ENCODE results near the gene WNT7A.

The WNT7A gene

DNA sequence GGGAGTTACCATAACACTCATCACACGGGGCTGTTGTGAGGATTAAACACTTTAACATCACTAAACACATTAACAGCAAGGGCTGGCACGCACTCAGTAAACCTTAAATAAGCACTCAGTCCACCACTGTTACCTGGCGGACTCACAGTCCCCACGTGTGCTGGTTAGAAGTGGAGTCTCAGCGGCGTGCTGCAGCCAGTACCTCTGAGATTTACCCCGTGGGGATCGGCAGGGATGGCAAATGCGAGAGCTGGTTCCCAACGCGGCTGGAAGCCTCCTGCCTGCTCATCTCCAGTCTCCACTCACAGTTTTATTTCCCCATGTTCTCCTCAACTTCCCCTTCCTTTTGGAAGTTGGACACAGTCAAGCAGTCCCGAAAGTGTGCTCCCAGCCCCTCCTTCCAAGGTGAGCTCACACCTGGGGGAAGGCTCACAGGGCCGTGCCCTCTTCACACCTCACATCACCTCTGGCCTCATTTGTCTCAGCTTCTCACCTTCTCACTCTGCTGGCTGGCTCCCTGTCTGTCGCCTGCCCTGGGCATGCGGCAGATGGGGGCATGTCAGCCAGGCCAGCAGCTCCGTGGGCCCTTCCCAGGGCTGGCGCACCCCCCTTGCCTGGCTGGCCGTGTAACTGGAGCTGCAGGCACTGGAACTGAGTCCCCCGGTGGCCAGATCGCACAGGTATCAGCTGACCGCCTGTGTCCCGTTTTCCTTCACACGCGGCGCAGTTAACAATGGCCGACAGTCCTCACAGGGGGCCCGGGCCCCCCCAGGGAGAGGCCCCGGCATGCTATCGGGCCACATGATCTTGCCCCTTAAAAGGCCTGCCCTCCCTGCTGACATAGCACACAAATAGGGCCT is 87.1 kb downstream of the WNT7A start:
- Histone ChIP-seq H3K9me3 (replicated peaks; ENCODE audit: insufficient read depth, low read length) (no peaks in the 10 kb centered on the region), H3K9ac (ENCODE audit: low read length) (no peak overlapping the region), H3F3A (ENCODE audit: insufficient read depth, low read length) (no peaks in the 10 kb centered on the region), H3K79me2 (ENCODE audit: low read length) (no peaks in the 10 kb centered on the region), H3K36me3 (replicated peaks; ENCODE audit: insufficient read depth, low read length) (no peaks in the 10 kb centered on the region), H3K9me2 (replicated peaks; ENCODE audit: insufficient read depth, low read length) (no peaks in the 10 kb centered on the region), H3K4me2 (ENCODE audit: low read depth, low read length) (no peak overlapping the region), H4K20me1 (ENCODE audit: insufficient read depth, low read length) (no peaks in the 10 kb centered on the region), H3K4me1 (ENCODE audit: low read length) (no peaks in the 10 kb centered on the region), H3K4me3 (ENCODE audit: low read length) (no peak overlapping the region), H3K27ac (ENCODE audit: low read length) (no peak overlapping the region), H2AFZ (ENCODE audit: low read length) (no peak overlapping the region), H3K27me3 (replicated peaks; ENCODE audit: insufficient read depth, low read length) (peaks cover 96% of the 10 kb centered on the region)
- DNase-seq, result no peak
- TF ChIP-seq, protein P1, sequence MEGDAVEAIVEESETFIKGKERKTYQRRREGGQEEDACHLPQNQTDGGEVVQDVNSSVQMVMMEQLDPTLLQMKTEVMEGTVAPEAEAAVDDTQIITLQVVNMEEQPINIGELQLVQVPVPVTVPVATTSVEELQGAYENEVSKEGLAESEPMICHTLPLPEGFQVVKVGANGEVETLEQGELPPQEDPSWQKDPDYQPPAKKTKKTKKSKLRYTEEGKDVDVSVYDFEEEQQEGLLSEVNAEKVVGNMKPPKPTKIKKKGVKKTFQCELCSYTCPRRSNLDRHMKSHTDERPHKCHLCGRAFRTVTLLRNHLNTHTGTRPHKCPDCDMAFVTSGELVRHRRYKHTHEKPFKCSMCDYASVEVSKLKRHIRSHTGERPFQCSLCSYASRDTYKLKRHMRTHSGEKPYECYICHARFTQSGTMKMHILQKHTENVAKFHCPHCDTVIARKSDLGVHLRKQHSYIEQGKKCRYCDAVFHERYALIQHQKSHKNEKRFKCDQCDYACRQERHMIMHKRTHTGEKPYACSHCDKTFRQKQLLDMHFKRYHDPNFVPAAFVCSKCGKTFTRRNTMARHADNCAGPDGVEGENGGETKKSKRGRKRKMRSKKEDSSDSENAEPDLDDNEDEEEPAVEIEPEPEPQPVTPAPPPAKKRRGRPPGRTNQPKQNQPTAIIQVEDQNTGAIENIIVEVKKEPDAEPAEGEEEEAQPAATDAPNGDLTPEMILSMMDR (IDR thresholded peaks at IDR 0.05; ENCODE audit: low read length), result no peak

- H3K4me2 ChIP-seq (ENCODE audit: low read depth, low read length), result no peak overlapping the region
- TF ChIP-seq EZH2 (optimal IDR thresholded peaks at IDR 0.05; ENCODE audit: low read depth, low read length) (no peak), EZH2phosphoT487 (IDR thresholded peaks at IDR 0.05; ENCODE audit: low read length) (no peak)
Observed at GRCh38 chr3:13792051-13792490, 87.8 kb downstream of the WNT7A start.

GRCh38 chr3:13791198-13792050 is 88.4 kb downstream of the WNT7A start:
- no peaks in the 10 kb centered on the region for H3K4me1 ChIP-seq (ENCODE audit: low read length)
- H3F3A ChIP-seq (ENCODE audit: insufficient read depth, low read length), result no peaks in the 10 kb centered on the region
- H3K27ac ChIP-seq (ENCODE audit: low read length), result no peak overlapping the region
- H3K9ac ChIP-seq (ENCODE audit: low read length), result no peak overlapping the region
- H3K9me2 ChIP-seq (replicated peaks; ENCODE audit: insufficient read depth, low read length), result no peaks in the 10 kb centered on the region
- no peak overlapping the region for H3K4me3 ChIP-seq (ENCODE audit: low read length)
- no peaks in the 10 kb centered on the region for H3K79me2 ChIP-seq (ENCODE audit: low read length)
- no peaks in the 10 kb centered on the region for H3K36me3 ChIP-seq (replicated peaks; ENCODE audit: insufficient read depth, low read length)
- H3K4me2 ChIP-seq (ENCODE audit: low read depth, low read length), result no peak overlapping the region
- no peak for DNase-seq
- peaks cover 96% of the 10 kb centered on the region for H3K27me3 ChIP-seq (replicated peaks; ENCODE audit: insufficient read depth, low read length)
- H4K20me1 ChIP-seq (ENCODE audit: insufficient read depth, low read length), result no peaks in the 10 kb centered on the region
- TF ChIP-seq, protein P1 (IDR thresholded peaks at IDR 0.05; ENCODE audit: low read length), result no peak
- TF ChIP-seq EZH2 (optimal IDR thresholded peaks at IDR 0.05; ENCODE audit: low read depth, low read length) (no peak), EZH2phosphoT487 (IDR thresholded peaks at IDR 0.05; ENCODE audit: low read length) (no peak)
- H2AFZ ChIP-seq (ENCODE audit: low read length), result no peak overlapping the region
- H3K9me3 ChIP-seq (replicated peaks; ENCODE audit: insufficient read depth, low read length), result no peaks in the 10 kb centered on the region

More at GRCh38 chr3:13792051-13792490, 87.8 kb downstream of the WNT7A start:
- Histone ChIP-seq H3K9me3 (replicated peaks; ENCODE audit: insufficient read depth, low read length) (no peaks in the 10 kb centered on the region), H3K27ac (ENCODE audit: low read length) (no peak overlapping the region), H3K36me3 (replicated peaks; ENCODE audit: insufficient read depth, low read length) (no peaks in the 10 kb centered on the region), H3K79me2 (ENCODE audit: low read length) (no peaks in the 10 kb centered on the region), H3F3A (ENCODE audit: insufficient read depth, low read length) (no peaks in the 10 kb centered on the region), H2AFZ (ENCODE audit: low read length) (no peak overlapping the region), H3K9ac (ENCODE audit: low read length) (no peak overlapping the region), H3K4me1 (ENCODE audit: low read length) (no peaks in the 10 kb centered on the region), H3K27me3 (replicated peaks; ENCODE audit: insufficient read depth, low read length) (peaks cover 96% of the 10 kb centered on the region), H3K9me2 (replicated peaks; ENCODE audit: insufficient read depth, low read length) (no peaks in the 10 kb centered on the region), H4K20me1 (ENCODE audit: insufficient read depth, low read length) (no peaks in the 10 kb centered on the region), H3K4me3 (ENCODE audit: low read length) (no peak overlapping the region)
- DNase-seq, result no peak
